T-helper 9 cell (primary cell): ENCODE results near the gene POLR2J.
"Not testable (repeated sequence)": the region's sequence is repeated elsewhere in the genome, so short reads cannot be mapped to it uniquely, and the experiment has no call there.

Source experiments
- DNase-seq: peaks from one replicate; pipeline ENCODE4 v3.0.0-alpha.2; 2020

The POLR2J gene

GRCh38 chr7:102464577-102465280, 14.0 kb downstream of the POLR2J start, which contains the start of the genes ALKBH4 and LRWD1:
Gene ALKBH4, minus strand, starts transcription at chr7:102464863. Its CDS starts 27 bp downstream, at chr7:102464836.
Gene LRWD1, plus strand, starts transcription at chr7:102464984. Its CDS starts 97 bp downstream, at chr7:102465081.
- peak; percentile 90 for DNase-seq

GRCh38 chr7:102463841-102464576, 14.7 kb downstream of the POLR2J start:
- DNase-seq = no peak

GRCh38 chr7:102460467-102460866, 18.3 kb downstream of the POLR2J start:
- no peak for DNase-seq

- no peak for DNase-seq
Observed at GRCh38 chr7:102459221-102459844, 19.4 kb downstream of the POLR2J start.

- DNase-seq = no peak
Observed at GRCh38 chr7:102457352-102457924, 21.3 kb downstream of the POLR2J start.

GRCh38 chr7:102456327-102456726, 22.4 kb downstream of the POLR2J start:
- no peak for DNase-seq

- no peak for DNase-seq
Observed at GRCh38 chr7:102455596-102455995, 23.1 kb downstream of the POLR2J start.

GRCh38 chr7:102454932-102455331, 23.8 kb downstream of the POLR2J start:
- not testable (repeated sequence) for DNase-seq

GRCh38 chr7:102454468-102454867, 24.3 kb downstream of the POLR2J start:
- no peak for DNase-seq

GRCh38 chr7:102453319-102453718, 25.4 kb downstream of the POLR2J start:
- DNase-seq = no peak

GRCh38 chr7:102452451-102452850, 26.3 kb downstream of the POLR2J start:
- DNase-seq = no peak

GRCh38 chr7:102451371-102452054, 27.2 kb downstream of the POLR2J start:
- no peak for DNase-seq

- DNase-seq = peak; percentile 33
Observed at GRCh38 chr7:102450242-102450641, 28.5 kb downstream of the POLR2J start.

- no peak for DNase-seq
Observed at GRCh38 chr7:102449136-102449535, 29.6 kb downstream of the POLR2J start.

- no peak for DNase-seq
Observed at GRCh38 chr7:102447311-102447710, 31.4 kb downstream of the POLR2J start.

GRCh38 chr7:102446387-102447156, 32.1 kb downstream of the POLR2J start:
- no peak for DNase-seq

GRCh38 chr7:102445674-102446071, 33.0 kb downstream of the POLR2J start:
- no peak for DNase-seq

- DNase-seq = no peak
Observed at GRCh38 chr7:102444961-102445673, 33.6 kb downstream of the POLR2J start.

GRCh38 chr7:102439963-102440795, 38.5 kb downstream of the POLR2J start:
- no peak for DNase-seq

GRCh38 chr7:102436118-102436517, 42.6 kb downstream of the POLR2J start:
- DNase-seq = no peak
